Keratinocyte (primary cell): ENCODE measurements around the gene HS6ST3. TPM values are rescaled to one million over a fixed set of nuclear protein-coding genes. Genes with fewer than 3 reads are reported as not detected.

ENCODE experiments used
- DNase-seq: peaks from one replicate; pipeline ENCODE4 v3.0.0-alpha.2; 2011; ENCODE audit warnings: low read depth, missing footprints, low spot score
- FAIRE-seq: peaks from 2 replicates; lab custom pipeline; 2011; peaks lifted over from hg19 to GRCh38; lab: Jason Lieb, UNC
- H2AFZ ChIP-seq: 2 replicates; pipeline ENCODE4 v1.6.0; 2012; ENCODE audit warnings: low read length, control low read depth, inconsistent platforms; ENCODE audit not compliant: control insufficient read depth
- H3K27ac ChIP-seq: 2 replicates; pipeline ENCODE4 v1.5.1; 2011; ENCODE audit warnings: low read length; ENCODE audit not compliant: control insufficient read depth, insufficient read depth
- H3K27me3 ChIP-seq: 3 replicates; pipeline ENCODE4 v1.6.0; 2011; ENCODE audit warnings: low read length; ENCODE audit not compliant: control insufficient read depth, insufficient read depth; ENCODE audit errors: extremely low read depth
- H3K36me3 ChIP-seq, 2 experiments: 2 replicates in 1 of 2; 3 replicates in 1 of 2; pipeline ENCODE4 v1.5.1; 2011; ENCODE audit warnings: low read length in 2 of 2, mild to moderate bottlenecking in 1 of 2; ENCODE audit not compliant: control insufficient read depth in 2 of 2, insufficient read depth in 2 of 2; ENCODE audit errors: extremely low read depth in 1 of 2
- H3K4me1 ChIP-seq: 3 replicates; pipeline ENCODE4 v1.5.1; 2011; ENCODE audit warnings: low read length; ENCODE audit not compliant: control insufficient read depth, insufficient read depth; ENCODE audit errors: extremely low read depth
- H3K4me2 ChIP-seq: 3 replicates; pipeline ENCODE4 v1.6.0; 2011; ENCODE audit warnings: low read depth, low read length; ENCODE audit not compliant: control insufficient read depth, insufficient read depth; ENCODE audit errors: extremely low read depth
- H3K4me3 ChIP-seq, 3 experiments: fragments of 200-600 bp in 1 of 3; sonication (generic) in 1 of 3; 2 replicates in 2 of 3; 3 replicates in 1 of 3; pipeline ENCODE4 v1.5.1; 2011 to 2016; ENCODE audit warnings: low read length in 3 of 3, mild to moderate bottlenecking in 3 of 3, control low read depth in 2 of 3, inconsistent platforms in 1 of 3, low read depth in 1 of 3, mixed read lengths in 1 of 3, mixed run types in 1 of 3, moderate library complexity in 1 of 3; ENCODE audit not compliant: control insufficient read depth in 2 of 3, insufficient read depth in 2 of 3; ENCODE audit errors: extremely low read depth in 1 of 3
- H3K79me2 ChIP-seq: 2 replicates; pipeline ENCODE4 v1.6.0; 2012; ENCODE audit warnings: low read length; ENCODE audit not compliant: control insufficient read depth, insufficient read depth
- H3K9ac ChIP-seq: 3 replicates; pipeline ENCODE4 v1.6.0; 2011; ENCODE audit warnings: low read length; ENCODE audit not compliant: control insufficient read depth, insufficient read depth; ENCODE audit errors: extremely low read depth
- H3K9me1 ChIP-seq: 3 replicates; pipeline ENCODE4 v1.6.0; 2011; ENCODE audit warnings: low read length; ENCODE audit not compliant: control insufficient read depth, insufficient read depth; ENCODE audit errors: extremely low read depth
- H3K9me3 ChIP-seq: 2 replicates; pipeline ENCODE4 v1.5.1; 2012; ENCODE audit warnings: low read depth, low read length; ENCODE audit not compliant: control insufficient read depth
- H4K20me1 ChIP-seq: 3 replicates; pipeline ENCODE4 v1.6.0; 2011; ENCODE audit warnings: low read length; ENCODE audit not compliant: control insufficient read depth, insufficient read depth; ENCODE audit errors: extremely low read depth
- EZH2 ChIP-seq: IDR thresholded peaks from one replicate; pipeline ENCODE4 v1.6.1; 2012; ENCODE audit warnings: inconsistent platforms, mild to moderate bottlenecking, low read length, moderate library complexity
- dilution Hi-C: fragments of 300-500 bp; cut with MboI; formaldehyde crosslinking; loops from one replicate; pipeline ENCODE4 v1.7.0; 2020; ENCODE audit warnings: low sequenced_read_pairs; ENCODE audit not compliant: extremely low pct_ligation_motif_present
- polyA plus RNA-seq, 5 experiments: library from polyadenylated mRNA; depleted of rRNA in 3 of 5; stranded (reverse) in 3 of 5; stranded (forward) in 1 of 5; unstranded in 1 of 5; fragments of >200 nt; gene quantifications; 1 replicate in 1 of 5; 2 replicates in 3 of 5; 3 replicates in 1 of 5; pipeline versions ENCODE4 v1.2.1 to v1.2.3, GENCODE V29; 2011 to 2012; ENCODE audit warnings: missing spikeins in 2 of 5, low read depth in 1 of 5, low replicate concordance in 1 of 5
- TF ChIP-seq, protein P1 (sequence below), 3 experiments: IDR thresholded peaks in 1 of 3; conservative IDR thresholded peaks in 1 of 3; optimal IDR thresholded peaks in 1 of 3; 2 replicates in 2 of 3; 3 replicates in 1 of 3; pipeline versions ENCODE3 to v1.5.1; 2011; ENCODE audit warnings: low read length in 3 of 3, mild to moderate bottlenecking in 3 of 3, moderate library complexity in 2 of 3, control low read depth in 1 of 3, inconsistent platforms in 1 of 3; ENCODE audit not compliant: insufficient read depth in 2 of 3; ENCODE audit errors: extremely low read depth in 1 of 3

The HS6ST3 gene
- polyA plus RNA-seq, 1 donor (not counting 4 experiments of a cell fraction or from before 2014, with no cell fraction given), result 0.03 TPM

DNA sequence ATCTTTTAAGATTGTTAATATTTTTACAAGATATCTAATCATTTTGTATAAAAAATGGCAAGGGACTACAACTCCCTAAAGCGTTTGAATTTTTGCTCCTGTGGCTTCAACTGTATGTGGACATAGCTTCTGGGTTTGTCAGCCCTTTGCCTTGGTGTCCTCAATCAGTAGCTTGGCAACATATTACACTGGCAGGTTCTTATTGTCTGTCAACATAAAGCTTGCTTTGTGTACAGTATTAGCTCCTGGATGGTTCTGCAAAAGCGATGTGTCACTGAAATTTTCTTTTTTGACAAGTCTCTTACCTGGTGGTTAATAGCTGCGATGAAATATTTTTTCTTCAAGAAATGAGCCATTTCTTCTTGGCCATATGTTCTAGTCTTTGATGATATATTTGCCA lies 190.0 kb downstream of the HS6ST3 start:
- FAIRE-seq (no peak), DNase-seq (no peak)
- dilution Hi-C loops, result no loop called here
- no peak overlapping the region for H3K4me2 ChIP-seq
- no peaks in the 10 kb centered on the region for H3K79me2 ChIP-seq
- no peak overlapping the region for H3K27ac ChIP-seq
- no peak overlapping the region for H3K9ac ChIP-seq
- H3K9me3 ChIP-seq, result no peaks in the 10 kb centered on the region
- no peak for TF ChIP-seq EZH2
- TF ChIP-seq, protein P1, sequence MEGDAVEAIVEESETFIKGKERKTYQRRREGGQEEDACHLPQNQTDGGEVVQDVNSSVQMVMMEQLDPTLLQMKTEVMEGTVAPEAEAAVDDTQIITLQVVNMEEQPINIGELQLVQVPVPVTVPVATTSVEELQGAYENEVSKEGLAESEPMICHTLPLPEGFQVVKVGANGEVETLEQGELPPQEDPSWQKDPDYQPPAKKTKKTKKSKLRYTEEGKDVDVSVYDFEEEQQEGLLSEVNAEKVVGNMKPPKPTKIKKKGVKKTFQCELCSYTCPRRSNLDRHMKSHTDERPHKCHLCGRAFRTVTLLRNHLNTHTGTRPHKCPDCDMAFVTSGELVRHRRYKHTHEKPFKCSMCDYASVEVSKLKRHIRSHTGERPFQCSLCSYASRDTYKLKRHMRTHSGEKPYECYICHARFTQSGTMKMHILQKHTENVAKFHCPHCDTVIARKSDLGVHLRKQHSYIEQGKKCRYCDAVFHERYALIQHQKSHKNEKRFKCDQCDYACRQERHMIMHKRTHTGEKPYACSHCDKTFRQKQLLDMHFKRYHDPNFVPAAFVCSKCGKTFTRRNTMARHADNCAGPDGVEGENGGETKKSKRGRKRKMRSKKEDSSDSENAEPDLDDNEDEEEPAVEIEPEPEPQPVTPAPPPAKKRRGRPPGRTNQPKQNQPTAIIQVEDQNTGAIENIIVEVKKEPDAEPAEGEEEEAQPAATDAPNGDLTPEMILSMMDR (optimal IDR thresholded peaks at IDR 0.05 in 1 of 3, IDR thresholded peaks at IDR 0.05 in 1 of 3, conservative IDR thresholded peaks at IDR 0.05 in 1 of 3; ENCODE audit: extremely low read depth in 1 of 3, insufficient read depth in 2 of 3, low read length in 3 of 3), result no peak
- no peaks in the 10 kb centered on the region for H3K36me3 ChIP-seq
- no peak overlapping the region for H3K4me3 ChIP-seq
- no peaks in the 10 kb centered on the region for H3K9me1 ChIP-seq
- no peaks in the 10 kb centered on the region for H3K27me3 ChIP-seq
- H2AFZ ChIP-seq, result no peak overlapping the region
- H3K4me1 ChIP-seq, result no peaks in the 10 kb centered on the region
- H4K20me1 ChIP-seq, result no peaks in the 10 kb centered on the region

DNA sequence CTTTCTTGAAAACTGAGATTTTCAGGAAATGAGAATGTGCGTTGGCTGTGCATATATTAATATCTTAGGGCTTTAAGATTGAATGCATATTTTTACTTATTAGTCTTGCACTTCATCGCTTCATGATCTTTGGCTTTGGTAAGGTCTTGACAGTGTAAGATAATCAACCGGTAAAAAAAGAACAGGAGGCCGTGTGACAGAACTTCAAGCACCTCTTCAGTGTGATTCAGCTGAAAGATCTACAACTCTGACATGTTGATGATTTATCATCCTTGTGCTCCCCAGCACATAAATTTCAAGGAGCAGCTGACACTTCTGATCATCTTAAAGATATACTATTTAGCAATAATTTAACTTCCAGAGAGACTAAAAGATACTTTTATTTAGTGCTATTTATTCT lies 195.1 kb downstream of the HS6ST3 start:
- Histone ChIP-seq H3K27me3 (no peaks in the 10 kb centered on the region), H3K4me1 (no peaks in the 10 kb centered on the region), H3K4me3 (no peak overlapping the region), H3K27ac (no peak overlapping the region), H3K36me3 (no peaks in the 10 kb centered on the region), H3K9me3 (no peaks in the 10 kb centered on the region), H3K9me1 (no peaks in the 10 kb centered on the region), H2AFZ (no peak overlapping the region), H3K79me2 (no peaks in the 10 kb centered on the region), H4K20me1 (no peaks in the 10 kb centered on the region), H3K9ac (no peak overlapping the region), H3K4me2 (no peak overlapping the region)
- FAIRE-seq (no peak), DNase-seq (no peak)
- dilution Hi-C loops, result no loop called here
- no peak for TF ChIP-seq EZH2
- TF ChIP-seq, protein P1 (optimal IDR thresholded peaks at IDR 0.05 in 1 of 3, IDR thresholded peaks at IDR 0.05 in 1 of 3, conservative IDR thresholded peaks at IDR 0.05 in 1 of 3; ENCODE audit: extremely low read depth in 1 of 3, insufficient read depth in 2 of 3, low read length in 3 of 3), result no peak
